DMS153 (cell line): Measurements from ENCODE around the gene NECTIN1.
A peak's percentile ranks its signal among the peaks of the same experiment; 100 is the strongest.
"Not testable (repeated sequence)": the region's sequence is repeated elsewhere in the genome, so short reads cannot be mapped to it uniquely, and the experiment has no call there.

ENCODE experiments used
- DNase-seq: peaks from one replicate; lab custom pipeline; 2025; lab: John Stamatoyannopoulos, UW

NECTIN1 gene

GRCh38 chr11:119616586-119617339 is 112.2 kb downstream of the NECTIN1 start:
- no peak for DNase-seq

- no peak for DNase-seq
Measured at GRCh38 chr11:119615882-119616196, 113.2 kb downstream of the NECTIN1 start.

GRCh38 chr11:119615003-119615881 is 113.8 kb downstream of the NECTIN1 start:
- DNase-seq, result no peak

GRCh38 chr11:119614222-119615002 is 114.6 kb downstream of the NECTIN1 start:
- DNase-seq, result no peak

- no peak for DNase-seq
Measured at GRCh38 chr11:119612814-119613213, 116.2 kb downstream of the NECTIN1 start.

- no peak for DNase-seq
Measured at GRCh38 chr11:119610836-119611426, 118.1 kb downstream of the NECTIN1 start.

GRCh38 chr11:119608781-119609180 is 120.2 kb downstream of the NECTIN1 start:
- DNase-seq, result no peak

- DNase-seq, result no peak
Measured at GRCh38 chr11:119608201-119608600, 120.8 kb downstream of the NECTIN1 start.

- no peak for DNase-seq
Measured at GRCh38 chr11:119607726-119608125, 121.3 kb downstream of the NECTIN1 start.

GRCh38 chr11:119605137-119605665 is 123.8 kb downstream of the NECTIN1 start:
- no peak for DNase-seq

- no peak for DNase-seq
Measured at GRCh38 chr11:119602745-119603373, 126.1 kb downstream of the NECTIN1 start.

GRCh38 chr11:119599864-119600541 is 129.0 kb downstream of the NECTIN1 start:
- DNase-seq, result no peak

GRCh38 chr11:119595941-119596340 is 133.1 kb downstream of the NECTIN1 start:
- not testable (repeated sequence) for DNase-seq

GRCh38 chr11:119594639-119595249 is 134.3 kb downstream of the NECTIN1 start:
- DNase-seq, result no peak

- DNase-seq, result no peak
Measured at GRCh38 chr11:119593346-119593745, 135.7 kb downstream of the NECTIN1 start.

GRCh38 chr11:119592642-119593041 is 136.4 kb downstream of the NECTIN1 start:
- no peak for DNase-seq

GRCh38 chr11:119591836-119592310 is 137.1 kb downstream of the NECTIN1 start:
- DNase-seq, result no peak

GRCh38 chr11:119590651-119591351 is 138.2 kb downstream of the NECTIN1 start:
- peak; percentile 39 for DNase-seq

GRCh38 chr11:119589001-119589400 is 140.0 kb downstream of the NECTIN1 start:
- no peak for DNase-seq
